HG02759 (cell line): Measurements from ENCODE around the gene SLC46A3.
A peak's percentile ranks its signal among the peaks of the same experiment; 100 is the strongest.
"Not testable (repeated sequence)": the region's sequence is repeated elsewhere in the genome, so short reads cannot be mapped to it uniquely, and the experiment has no call there.

Experiments used
- ATAC-seq: cut with Tn5 transposase; IDR thresholded peaks from one replicate; pipeline ENCODE4 v1.9.1; 2021; ENCODE audit warnings: mild to moderate bottlenecking, moderate library complexity; ENCODE audit not compliant: unreplicated experiment

The SLC46A3 gene

GRCh38 chr13:28734906-28735305, 16.1 kb upstream of the SLC46A3 start:
- no peak for ATAC-seq

GRCh38 chr13:28730762-28731161, 12.0 kb upstream of the SLC46A3 start:
- no peak for ATAC-seq

GRCh38 chr13:28729541-28729940, 10.8 kb upstream of the SLC46A3 start:
- no peak for ATAC-seq

- no peak for ATAC-seq
Measured at GRCh38 chr13:28728642-28729041, 9.9 kb upstream of the SLC46A3 start.

- no peak for ATAC-seq
Measured at GRCh38 chr13:28725046-28725610, 6.4 kb upstream of the SLC46A3 start.

- ATAC-seq, result no peak
Measured at GRCh38 chr13:28723806-28724205, 5.0 kb upstream of the SLC46A3 start.

GRCh38 chr13:28719227-28720055, 671 bp upstream of the SLC46A3 start:
- ATAC-seq, result no peak

GRCh38 chr13:28718196-28718542, 601 bp downstream of the SLC46A3 start:
- no peak for ATAC-seq

GRCh38 chr13:28717170-28717569, 1.6 kb downstream of the SLC46A3 start:
- ATAC-seq, result no peak

- ATAC-seq, result no peak
Measured at GRCh38 chr13:28716511-28716910, 2.3 kb downstream of the SLC46A3 start.

- no peak for ATAC-seq
Measured at GRCh38 chr13:28714651-28715050, 4.1 kb downstream of the SLC46A3 start.

- ATAC-seq, result no peak
Measured at GRCh38 chr13:28710161-28710560, 8.6 kb downstream of the SLC46A3 start.

- ATAC-seq, result peak; percentile 99
Measured at GRCh38 chr13:28707629-28708427, 10.9 kb downstream of the SLC46A3 start.

- ATAC-seq, result no peak
Measured at GRCh38 chr13:28705461-28706083, 13.2 kb downstream of the SLC46A3 start.

- ATAC-seq, result no peak
Measured at GRCh38 chr13:28704919-28705318, 13.9 kb downstream of the SLC46A3 start.

- no peak for ATAC-seq
Measured at GRCh38 chr13:28704282-28704681, 14.5 kb downstream of the SLC46A3 start.

GRCh38 chr13:28699246-28699645, 19.5 kb downstream of the SLC46A3 start:
- ATAC-seq, result no peak

GRCh38 chr13:28697441-28697840, 21.3 kb downstream of the SLC46A3 start:
- no peak for ATAC-seq

- not testable (repeated sequence) for ATAC-seq
Measured at GRCh38 chr13:28693605-28694491, 24.9 kb downstream of the SLC46A3 start.

GRCh38 chr13:28685892-28686291, 32.9 kb downstream of the SLC46A3 start:
- no peak for ATAC-seq
